22Rv1 (cell line): ENCODE measurements around the gene SIAE.
A peak's percentile ranks its signal among the peaks of the same experiment; 100 is the strongest.

Source experiments
- H3K27ac ChIP-seq: fragments of 450-650 bp; 2 replicates; pipeline ENCODE4 v1.5.1; 2017
- CTCF ChIP-seq: fragments of 450-650 bp; IDR thresholded peaks from 2 replicates; pipeline ENCODE4 v1.5.1; 2017; ENCODE audit warnings: mild to moderate bottlenecking
- ZFX ChIP-seq: fragments of 450-650 bp; IDR thresholded peaks from 2 replicates; pipeline ENCODE4 v1.6.1; 2017; ENCODE audit warnings: antibody characterized with exemption, borderline replicate concordance

Gene SIAE

GRCh38 chr11:124673333-124674167, at the start of gene SIAE, which contains the start of gene SPA17:
Gene SIAE, minus strand, starts transcription at chr11:124673739. Its CDS starts 31 bp downstream, at chr11:124673708.
Gene SPA17, plus strand, starts transcription at chr11:124673904. Its CDS starts 1,361 bp downstream, at chr11:124675265.
- peak within 1 kb of the TSS; percentile 54 for H3K27ac ChIP-seq
- TF ChIP-seq CTCF (no peak), ZFX (no peak)

GRCh38 chr11:124722176-124722575, 48.6 kb upstream of the SIAE start:
- TF ChIP-seq ZFX (no peak), CTCF (no peak)
- no peak overlapping the region for H3K27ac ChIP-seq

GRCh38 chr11:124719534-124719933, 46.0 kb upstream of the SIAE start:
- no peak for TF ChIP-seq ZFX
- no peak for TF ChIP-seq CTCF
- H3K27ac ChIP-seq = no peak overlapping the region

- no peak overlapping the region for H3K27ac ChIP-seq
- no peak for TF ChIP-seq CTCF
- TF ChIP-seq ZFX = no peak
These were observed 45.3 kb upstream of the SIAE start for GRCh38 chr11:124718801-124719200.

- TF ChIP-seq CTCF (no peak), ZFX (no peak)
- H3K27ac ChIP-seq = no peak overlapping the region
These were observed 44.5 kb upstream of the SIAE start for GRCh38 chr11:124717786-124718651.

- TF ChIP-seq ZFX (no peak), CTCF (no peak)
- no peak overlapping the region for H3K27ac ChIP-seq
These were observed 43.9 kb upstream of the SIAE start for GRCh38 chr11:124717421-124717785.
